ENCODE data around the gene PSAT1.

PSAT1 gene

DNA sequence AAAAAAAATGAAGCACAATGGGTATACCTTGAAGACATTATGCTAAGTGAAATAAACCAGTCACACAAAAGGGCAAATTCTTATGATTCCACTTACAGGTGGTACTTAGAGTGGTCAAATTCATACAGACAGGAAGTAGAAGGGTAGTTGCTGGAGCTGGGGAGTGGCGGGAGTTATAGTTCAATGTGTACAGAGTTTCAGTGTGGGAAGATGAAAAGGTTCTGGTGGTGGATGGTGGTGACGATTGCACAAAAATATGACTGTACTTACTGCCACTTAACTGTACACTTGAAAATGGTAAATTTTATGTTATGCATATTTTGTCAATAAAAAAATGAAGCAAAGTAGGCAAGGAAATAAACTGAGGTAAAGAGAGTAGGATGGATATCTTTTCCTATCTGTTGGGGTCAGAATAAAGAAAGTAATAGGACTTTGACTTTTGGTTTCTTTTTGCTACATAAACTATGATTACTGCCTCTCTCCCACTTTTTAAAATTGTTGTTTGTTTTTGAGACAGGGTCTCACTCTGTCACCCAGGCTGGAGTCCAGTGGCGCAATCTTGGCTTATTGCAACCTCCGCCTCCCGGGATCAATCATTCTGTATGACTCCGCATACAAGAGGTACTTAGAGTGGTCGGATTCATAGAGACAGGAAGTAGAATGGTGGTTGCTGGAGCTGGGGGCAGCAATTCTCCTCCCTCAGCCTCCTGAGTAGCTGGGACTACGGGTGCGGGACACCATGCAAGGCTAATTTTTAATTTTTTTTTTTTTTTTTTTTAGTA is 4.0 kb upstream of the PSAT1 start:
- DNase-seq, result no peak

DNA sequence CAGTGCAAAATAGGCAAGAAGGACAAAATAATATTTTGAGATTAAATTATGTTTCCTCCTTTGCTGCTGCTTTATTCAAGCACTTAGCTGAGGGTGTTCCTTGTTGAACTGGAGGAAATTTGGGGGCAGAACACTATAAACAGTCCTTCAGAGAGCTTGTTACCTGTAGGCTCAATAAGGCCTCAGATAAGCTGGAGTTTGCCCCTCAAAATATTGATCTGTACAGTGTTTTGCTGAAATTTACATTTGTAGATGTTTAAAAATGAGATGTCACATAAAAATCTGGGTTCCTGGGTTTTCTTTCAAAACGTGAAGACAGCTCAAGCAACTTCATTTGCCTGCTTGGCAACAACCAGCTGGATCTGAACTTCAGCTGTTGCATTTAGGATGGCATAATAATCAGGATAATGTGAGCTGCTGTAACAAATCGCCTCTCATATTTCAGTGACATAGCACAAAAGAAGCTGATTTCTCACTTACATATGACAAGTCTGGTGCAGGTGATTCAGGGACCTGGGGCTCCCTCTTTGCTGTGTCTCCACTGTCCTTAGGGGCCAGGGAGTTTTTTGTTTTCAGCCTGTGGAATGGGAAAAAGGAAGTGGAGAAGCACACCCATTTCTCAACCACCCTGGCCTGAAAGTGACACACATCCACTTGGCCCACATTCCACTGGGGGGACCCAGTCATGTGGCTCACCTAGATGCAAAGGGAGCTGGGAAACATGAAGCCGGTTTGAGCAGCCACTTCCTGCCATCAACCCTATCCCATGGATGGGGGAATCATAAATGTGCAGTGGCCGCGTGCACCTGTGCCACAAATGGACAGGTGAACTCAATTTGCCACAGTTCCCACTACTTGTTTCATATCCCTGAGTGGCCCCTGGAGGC is 2.4 kb upstream of the PSAT1 start:
- DNase-seq, result no peak

DNA sequence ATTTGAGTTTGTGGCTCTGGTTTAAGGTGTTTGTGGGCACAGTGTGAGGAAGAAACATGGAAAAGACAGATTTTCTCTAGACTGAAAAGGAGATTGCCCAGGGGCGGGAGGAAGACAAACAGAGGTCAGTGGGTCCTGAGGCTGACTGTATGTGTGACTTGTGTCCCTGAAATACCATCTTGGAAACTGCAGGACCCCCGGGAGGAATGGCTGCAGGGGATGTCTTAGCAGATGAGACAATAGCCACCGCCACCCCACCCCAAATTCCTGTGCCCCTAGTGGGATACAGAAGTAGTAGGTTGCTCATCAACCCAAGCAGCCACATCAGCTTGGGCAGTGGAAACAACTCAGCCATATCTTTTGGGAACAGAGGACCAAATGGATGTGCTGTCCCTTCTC is 1.7 kb upstream of the PSAT1 start:
- no peak for DNase-seq

DNA sequence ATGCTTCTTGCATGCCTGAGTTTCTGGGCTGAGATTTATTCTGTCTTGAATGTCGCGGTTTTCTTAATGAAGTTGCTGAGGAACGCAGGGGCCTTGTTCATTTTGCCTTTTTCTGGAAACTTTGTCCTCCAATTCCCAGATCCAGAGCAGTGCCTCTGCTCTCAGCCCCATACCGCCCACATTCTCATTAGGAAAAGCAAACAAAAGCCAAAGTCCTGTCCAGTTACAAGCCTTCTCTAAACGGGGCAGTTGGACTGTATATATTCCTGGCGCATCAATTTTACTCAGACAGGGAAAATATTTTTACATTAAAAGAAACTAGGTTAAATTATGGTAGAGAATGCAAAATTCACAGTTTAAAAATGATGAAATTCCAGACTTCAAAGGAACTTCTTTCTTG is 1.2 kb upstream of the PSAT1 start:
- DNase-seq, result no peak

DNA sequence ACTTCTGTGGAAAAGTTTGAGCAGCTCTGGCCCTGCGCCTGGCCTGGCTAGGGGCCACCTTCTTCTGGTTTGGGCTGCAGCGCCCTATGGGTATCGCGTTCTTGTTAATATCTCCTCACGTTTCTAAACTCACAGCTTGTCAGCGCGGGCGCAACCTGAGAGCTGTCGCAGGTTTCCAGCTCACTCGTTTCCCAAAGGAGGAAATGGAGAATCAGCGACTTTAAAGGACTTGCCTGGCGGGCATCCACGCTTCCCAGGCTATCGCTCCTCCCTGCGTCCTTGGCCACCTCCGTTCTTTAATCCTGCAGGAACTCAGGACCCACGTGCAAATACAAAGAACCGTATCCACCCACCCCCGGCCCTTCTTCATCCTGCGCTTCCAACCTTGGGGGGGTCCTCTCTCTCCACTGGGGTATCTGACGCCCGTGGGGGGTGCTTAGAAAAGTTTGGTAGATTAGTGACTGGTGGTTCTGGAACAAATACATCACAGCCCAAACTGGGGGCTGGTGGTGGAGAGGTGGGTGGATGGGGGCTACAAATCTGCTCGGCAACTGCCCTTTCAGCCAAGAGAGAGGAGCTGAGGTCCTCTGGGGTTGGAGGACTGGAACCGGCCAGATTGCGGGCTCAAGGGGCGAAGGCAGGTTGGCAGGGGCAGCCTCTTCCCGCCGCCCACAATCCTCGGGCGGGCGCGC is 578 bp upstream of the PSAT1 start:
- peak; percentile 48 for DNase-seq

DNA sequence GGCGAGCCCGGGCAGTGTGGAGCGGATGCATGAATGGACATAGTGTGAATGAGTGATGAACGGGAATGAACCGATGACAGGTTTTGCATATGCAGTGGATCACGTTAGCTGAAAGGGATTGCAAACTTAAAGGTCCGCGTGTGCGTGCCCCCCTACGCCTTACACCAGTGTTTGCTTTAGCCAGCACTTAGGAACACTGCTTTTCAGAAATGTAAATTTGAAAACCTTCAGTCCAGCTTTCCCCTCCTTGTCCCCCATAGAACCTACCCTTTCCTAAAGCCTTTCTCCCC is 692 bp downstream of the PSAT1 start:
- peak; percentile 44 for DNase-seq

DNA sequence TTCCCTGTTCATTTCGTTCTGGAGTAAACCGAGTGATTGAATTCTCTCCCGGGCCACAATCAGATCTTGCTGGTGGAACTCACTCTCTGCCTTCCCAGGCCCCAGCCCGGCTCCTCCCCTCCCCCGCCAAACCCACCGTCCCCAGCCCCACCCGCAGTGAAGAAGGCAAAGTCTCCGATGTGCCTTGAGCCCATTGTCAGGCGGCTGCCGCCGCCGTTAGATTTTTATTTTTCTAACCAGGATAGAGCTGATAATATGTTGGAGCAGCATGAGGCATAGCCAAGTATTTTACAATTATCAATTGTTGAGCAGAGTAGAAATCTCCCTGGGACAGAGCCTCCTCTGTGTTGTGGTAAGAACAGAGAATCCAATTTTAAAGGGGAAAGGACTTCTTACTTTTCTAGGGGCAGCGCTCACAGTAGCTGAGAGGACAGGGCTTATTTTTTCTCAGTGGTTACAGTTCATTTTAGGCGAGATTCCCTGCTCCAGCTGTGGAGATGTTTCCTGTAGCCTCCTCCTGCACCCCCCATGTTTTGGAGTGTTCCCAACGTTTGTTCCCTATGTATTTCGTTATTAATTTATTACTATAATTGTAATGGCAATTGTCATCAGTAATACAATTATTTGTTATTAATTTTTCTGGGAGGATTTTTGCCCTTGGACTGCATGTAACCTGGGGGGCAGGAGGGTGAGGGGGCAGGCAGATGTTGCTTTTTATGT is 1.3 kb downstream of the PSAT1 start:
- peak; percentile 50 for DNase-seq

DNA sequence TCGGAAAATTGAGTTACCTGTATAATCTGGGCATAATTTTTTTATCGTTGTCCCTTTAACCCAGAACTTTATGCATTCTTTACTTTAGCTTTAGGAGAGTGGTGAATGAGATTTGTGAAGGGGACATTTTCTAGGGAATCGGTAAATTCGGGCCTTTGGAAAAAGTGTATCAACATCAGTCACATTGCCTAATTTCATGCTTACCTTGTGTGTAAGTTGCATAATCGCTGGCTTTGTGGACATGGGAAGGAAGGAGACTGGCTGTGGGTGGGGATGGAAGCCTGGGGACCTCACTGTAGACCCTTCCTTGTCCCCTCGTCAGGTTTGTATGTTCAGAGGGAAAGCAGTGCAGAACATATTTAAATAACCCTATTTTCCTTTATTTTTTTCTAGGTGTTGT is 3.3 kb downstream of the PSAT1 start:
- DNase-seq, result no peak

DNA sequence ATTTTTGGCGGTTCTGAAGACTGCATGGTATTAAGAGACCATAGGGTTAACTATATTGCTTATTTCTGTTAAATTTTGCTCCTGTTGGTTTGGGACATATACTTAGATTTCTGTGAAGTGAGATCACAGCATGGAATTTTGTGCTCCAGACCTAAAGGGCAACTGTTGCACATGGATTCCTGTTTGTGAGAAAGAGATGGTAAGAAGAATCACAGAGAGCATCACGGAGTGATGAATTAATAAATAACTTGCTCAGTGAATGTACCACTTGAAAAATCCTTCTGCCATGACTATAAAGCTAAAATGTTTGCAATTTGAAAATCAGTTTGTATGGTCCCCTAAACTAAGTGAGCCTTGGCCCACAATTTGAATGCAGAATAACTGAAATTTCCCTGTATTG is 4.5 kb downstream of the PSAT1 start:
- DNase-seq, result no peak

DNA sequence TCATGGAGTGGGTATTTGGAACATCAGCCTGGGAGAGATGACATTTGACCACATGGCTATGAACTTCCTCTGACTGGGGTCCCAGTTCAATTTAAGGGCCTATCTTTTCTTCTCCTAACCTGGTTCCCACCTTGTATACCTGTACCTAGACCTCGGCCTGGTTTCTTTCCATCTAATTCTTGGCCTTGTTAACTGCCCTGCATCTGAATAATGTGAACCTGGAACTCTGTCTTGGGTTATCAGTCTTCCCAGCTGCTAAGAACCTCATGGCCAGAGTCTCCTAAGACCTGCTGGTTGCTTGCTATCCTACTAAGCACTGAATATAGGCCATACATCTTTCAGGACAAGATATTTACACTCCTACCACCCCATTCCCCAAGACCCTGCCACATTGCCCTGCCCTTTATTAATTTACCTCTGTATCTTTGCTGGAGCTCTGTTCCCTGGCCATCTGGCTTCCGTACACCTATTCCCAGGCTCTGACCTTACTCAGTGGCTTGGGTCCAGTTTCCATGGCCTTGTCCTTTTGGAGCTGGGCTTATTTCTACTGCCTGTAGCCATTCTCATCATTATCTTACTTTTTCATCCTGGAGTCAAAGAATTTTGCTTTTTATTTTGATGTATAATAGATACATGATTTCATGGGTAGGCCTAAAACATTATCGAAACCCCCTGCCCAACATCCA is 6.6 kb downstream of the PSAT1 start:
- DNase-seq, result no peak

DNA sequence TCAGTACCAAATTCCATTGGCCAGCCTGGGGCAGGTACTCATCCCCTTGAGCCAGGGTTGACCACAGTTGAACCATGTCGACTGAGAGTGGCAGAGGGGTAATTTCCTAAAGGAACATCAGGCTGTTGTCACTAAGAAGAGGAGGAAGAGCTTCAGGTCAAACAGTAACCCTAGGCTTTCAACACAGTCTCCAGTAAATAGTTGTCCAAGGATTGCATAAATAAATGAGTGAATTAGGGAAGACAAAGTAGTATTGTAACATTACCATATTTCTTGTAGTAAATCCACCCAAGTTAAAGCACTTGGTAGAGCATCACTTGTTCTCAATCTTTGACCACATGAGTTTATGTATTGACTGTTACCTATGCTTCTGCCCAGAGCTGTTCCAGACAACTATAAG is 7.4 kb downstream of the PSAT1 start:
- no peak for DNase-seq

DNA sequence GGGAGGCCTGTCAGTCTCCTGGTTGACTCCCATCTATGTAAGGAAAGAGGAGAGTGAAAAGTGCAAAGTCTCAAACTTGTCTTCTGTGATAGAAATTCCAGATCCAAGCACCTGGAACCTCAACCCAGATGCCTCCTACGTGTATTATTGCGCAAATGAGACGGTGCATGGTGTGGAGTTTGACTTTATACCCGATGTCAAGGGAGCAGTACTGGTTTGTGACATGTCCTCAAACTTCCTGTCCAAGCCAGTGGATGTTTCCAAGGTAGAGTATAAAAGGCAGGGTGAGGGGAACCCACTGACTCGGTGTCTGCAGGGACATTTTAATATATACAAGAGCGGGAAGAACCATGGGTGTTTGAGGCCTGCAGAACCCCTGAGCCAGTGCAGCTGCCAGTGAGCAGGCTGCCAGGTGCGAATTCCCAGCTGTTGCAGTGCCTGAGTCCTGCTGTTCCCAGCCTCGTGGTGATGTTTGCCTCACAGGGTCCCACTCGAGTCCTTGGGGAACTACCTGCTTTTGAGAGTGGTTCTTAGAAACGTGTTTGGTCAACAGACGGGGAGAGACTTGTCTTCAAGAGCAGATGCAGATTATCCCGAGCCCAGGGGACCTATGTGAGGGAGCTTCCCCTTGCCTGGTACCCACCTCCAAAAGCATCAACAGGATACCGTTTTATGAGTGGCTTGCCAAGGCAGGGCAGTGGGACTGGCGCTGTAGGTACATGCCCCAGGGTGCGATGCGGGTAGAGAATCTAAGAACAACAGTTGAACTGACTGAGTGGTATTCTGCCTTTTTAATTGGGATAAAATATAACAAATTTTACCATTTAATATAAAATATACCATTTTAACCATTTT is 9.5 kb downstream of the PSAT1 start:
- DNase-seq, result no peak

DNA sequence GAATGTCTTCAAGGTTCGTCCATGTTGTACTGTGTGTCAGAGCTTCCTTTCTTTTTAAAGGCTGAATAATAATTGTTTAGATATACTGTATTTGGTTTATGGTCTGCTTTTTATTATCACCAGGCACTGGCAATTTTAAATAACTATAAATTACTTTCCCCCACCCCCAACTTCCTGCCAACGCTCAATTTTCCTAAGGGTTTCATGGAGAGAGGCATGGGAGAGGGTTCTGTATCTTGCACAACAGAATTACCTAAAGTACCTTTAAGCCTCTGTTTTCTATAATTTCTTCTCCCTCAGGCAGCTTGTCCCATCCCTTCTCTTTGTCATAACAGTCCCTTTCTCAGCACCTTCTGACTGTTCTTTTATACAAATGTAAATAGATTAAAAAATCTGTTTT is 10.4 kb downstream of the PSAT1 start:
- DNase-seq, result no peak

DNA sequence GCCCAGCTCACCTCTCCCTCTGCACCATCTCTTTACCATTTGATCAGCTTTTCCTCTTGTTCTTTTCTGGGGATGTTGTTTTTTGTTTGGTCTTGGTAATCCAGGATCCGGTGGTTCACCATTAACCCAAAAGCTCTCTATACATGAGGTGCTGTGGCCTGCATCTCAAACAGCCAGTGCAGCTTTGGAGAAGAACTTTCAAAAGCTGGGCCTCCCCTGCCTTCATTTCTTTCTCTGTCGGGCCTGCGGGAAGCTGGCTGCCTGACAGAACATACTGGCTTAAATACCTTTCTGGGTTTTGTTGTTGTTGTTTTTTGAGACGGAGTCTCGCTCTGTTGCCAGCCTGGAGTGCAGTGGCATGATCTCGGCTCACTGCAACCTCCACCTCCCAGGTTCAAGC is 12.1 kb downstream of the PSAT1 start:
- no peak for DNase-seq

DNA sequence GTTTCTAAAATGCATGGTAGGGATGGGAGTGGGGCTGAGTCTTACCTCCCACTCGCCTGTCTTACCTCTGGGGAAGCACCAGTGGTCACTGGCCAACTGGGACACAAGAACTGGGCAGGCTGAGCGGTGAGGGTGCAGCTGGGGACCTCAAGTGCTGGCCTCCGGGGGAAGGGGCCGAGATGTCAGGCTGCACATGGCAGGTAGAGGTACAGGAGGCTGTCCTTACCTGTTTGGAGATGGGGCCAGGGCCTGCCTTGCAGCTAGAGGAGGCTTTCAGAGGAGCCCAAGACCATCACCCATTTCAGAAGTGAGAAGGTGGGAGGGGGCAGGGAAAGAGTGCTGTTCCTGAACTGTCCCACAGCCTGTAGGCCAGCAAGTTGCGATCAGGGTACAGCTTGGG is 14.2 kb downstream of the PSAT1 start:
- no peak for DNase-seq

DNA sequence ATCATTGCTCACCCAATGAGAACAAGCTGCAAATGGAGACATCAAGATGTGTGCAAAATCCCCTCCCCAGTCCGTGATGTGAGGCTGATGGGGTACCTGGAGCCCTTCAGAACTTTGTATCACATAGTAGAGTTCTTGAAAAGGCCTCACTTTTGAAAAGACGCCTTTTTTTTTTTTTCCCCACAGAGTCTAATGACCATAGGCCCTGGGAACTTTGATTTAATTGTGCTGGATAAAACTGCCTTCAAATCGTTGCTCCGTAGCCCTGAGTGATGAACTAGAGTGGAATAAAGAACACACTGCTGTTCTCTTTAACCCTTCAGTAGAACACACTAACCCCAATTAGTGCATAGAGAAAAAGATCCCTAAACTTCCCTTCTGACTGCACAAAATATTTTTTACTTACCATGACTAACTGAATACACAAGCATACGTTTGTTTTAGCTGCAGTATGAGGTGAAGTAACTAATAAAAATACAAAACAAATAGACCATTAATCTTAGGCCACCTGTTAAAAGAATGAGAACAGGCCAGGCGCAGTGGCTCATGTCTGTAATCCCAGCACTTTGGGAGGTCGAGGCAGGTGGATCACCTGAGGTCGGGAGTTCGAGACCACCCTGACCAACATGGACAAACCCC is 15.1 kb downstream of the PSAT1 start:
- DNase-seq, result no peak

DNA sequence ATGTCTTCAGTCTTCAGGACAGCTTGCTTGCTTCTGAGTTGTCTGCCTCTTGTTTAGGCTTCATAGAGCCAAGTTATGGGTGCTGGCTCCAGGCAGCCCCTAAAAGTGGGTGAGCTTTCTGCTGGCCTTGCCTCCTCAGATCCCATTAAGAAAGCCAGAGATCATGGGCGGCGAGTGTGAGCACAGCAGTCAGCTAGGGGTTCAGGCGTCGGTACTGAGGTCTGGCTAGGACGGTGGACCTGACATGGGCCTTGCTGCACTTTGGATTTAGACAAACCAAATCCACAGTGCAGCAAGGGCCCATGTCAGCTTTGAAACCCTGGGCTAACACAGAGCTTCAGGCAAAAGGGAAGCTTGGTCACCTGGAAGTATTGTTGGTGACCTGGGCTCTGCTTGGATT is 17.6 kb downstream of the PSAT1 start:
- no peak for DNase-seq

DNA sequence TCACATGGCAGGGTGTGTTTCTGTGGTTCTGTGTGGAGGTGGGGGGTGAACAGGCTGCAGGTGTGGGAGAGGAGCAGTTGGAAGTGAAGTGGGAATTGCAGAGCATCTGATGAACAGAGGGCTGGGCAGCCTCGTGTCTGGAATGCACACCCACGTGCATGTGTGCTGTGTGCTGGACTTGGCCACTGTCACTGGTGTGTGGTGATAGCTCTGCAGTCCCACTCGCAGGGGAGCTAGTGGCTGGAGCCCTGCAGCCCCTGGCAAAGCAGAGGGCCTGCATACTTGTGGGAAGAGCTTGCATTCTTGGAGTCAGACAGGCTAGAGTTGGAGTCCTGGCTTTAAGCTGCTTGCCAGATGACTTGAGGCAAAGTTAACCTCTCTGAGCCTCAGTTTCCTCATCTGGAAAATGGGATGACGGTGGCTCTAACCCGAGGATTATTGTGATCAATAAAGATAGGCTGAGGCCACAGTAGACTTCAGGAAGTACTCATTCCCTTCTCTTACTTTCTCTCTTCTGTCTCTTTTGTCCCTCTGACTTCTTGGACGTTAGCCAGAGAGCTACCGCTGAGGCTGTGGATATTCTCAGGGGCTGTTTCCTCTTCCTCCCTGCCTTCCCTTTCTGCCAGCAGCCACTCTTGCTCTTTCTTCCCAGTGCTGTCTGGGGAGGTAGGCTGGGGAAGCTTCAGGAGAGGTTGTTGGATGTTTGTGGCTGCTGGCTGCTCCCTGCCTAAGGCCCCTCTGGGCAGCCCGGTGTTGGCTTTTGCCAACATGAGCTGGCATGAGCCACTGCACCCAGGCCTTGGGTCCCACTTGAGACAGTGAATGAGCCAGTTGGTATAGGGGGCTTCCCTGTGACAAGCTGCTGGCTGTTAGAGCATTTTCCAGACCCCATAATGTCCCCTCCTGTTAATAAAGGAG is 18.3 kb downstream of the PSAT1 start:
- DNase-seq, result peak; percentile 33

DNA sequence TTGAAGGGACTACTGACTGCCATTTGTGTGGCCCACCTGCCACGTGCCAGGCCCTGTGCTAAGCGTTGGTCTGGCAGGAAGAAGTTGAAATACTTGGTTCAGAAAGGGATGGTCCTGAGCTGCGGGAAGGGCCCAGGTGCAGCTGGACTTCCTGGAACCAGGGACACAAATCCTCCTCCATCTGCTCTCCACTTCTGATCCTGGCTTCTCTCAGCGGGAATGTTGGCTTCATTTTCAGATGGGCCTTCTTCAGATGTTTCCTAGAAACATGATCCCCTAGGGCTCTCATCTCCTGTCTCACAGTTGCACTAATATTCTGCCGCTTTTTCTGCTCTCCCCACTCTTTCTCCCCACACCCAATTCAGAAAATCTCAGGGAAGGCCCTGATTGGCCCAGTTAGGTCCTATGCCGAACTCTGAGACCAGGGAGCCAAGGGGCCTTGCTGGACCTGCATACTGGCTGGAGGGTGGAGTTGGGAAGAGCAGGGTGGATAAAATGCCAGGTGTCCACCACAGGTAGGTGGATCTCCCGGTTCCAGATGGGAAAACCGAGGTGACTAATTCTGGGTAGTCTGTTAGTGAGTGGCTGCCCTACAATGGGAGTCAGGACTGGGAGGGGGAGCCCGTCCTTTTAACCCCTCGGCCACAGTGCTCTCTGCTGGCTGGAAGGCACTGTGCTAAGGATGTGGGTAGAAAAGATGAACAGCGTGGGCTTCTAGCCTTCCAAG is 19.4 kb downstream of the PSAT1 start:
- DNase-seq, result no peak

Measured in hematopoietic multipotent progenitor cell treated with erythropoietin and hydrocortisone succinate and interleukin-3 and kit ligand, for 6 days (in vitro differentiated cells).